ENCODE results near the gene CFAP20DC. TPM values are rescaled to one million over a fixed set of nuclear protein-coding genes. Genes with fewer than 3 reads are reported as not detected.

The CFAP20DC gene
- total RNA-seq, 4 donors from 2014 or later, result 0.17 to 0.32 (median 0.23) TPM; not detected in 1

DNA sequence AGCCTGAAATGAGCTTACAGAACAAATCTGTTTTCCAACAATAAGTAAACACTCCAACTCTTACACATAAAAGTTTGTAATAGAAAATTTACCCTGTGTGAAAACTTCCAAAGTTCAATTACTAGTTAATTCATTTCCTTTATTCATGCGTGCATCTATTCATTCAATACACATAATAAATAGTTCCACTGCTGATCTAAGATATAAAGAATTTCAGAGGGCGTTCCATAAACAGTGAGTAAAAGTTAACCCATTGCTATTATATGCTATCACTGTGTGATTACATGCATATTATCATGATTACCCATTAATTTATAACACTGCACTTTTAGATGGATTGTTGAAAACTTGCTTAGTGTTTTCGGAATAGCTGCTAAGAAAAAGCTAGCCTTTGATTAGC lies 36.2 kb upstream of the CFAP20DC start:
- no peak overlapping the region for H3K4me3 ChIP-seq
- no peak overlapping the region for H3K27ac ChIP-seq (replicated peaks in 1 of 4)
- no peak for DNase-seq (ENCODE audit: extremely low spot score)
- H3K9me3 ChIP-seq, result no peaks in the 10 kb centered on the region
- H3K4me1 ChIP-seq, result no peaks in the 10 kb centered on the region
- H3K27me3 ChIP-seq, result peaks cover 0 to 4% (median 0%) of the 10 kb centered on the region in 4 donors
- TF ChIP-seq, protein P1, sequence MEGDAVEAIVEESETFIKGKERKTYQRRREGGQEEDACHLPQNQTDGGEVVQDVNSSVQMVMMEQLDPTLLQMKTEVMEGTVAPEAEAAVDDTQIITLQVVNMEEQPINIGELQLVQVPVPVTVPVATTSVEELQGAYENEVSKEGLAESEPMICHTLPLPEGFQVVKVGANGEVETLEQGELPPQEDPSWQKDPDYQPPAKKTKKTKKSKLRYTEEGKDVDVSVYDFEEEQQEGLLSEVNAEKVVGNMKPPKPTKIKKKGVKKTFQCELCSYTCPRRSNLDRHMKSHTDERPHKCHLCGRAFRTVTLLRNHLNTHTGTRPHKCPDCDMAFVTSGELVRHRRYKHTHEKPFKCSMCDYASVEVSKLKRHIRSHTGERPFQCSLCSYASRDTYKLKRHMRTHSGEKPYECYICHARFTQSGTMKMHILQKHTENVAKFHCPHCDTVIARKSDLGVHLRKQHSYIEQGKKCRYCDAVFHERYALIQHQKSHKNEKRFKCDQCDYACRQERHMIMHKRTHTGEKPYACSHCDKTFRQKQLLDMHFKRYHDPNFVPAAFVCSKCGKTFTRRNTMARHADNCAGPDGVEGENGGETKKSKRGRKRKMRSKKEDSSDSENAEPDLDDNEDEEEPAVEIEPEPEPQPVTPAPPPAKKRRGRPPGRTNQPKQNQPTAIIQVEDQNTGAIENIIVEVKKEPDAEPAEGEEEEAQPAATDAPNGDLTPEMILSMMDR (IDR thresholded peaks at IDR 0.05), result no peak
- no peak for TF ChIP-seq POLR2AphosphoS5 (IDR thresholded peaks at IDR 0.05)
- no peak for TF ChIP-seq EP300 (IDR thresholded peaks at IDR 0.05)
- TF ChIP-seq POLR2A (IDR thresholded peaks at IDR 0.05; ENCODE audit: low read depth), result no peak
- intact Hi-C loops (cut with DNase I), result no loop called here
- WGBS, result 64% methylated on average over 3 of the region's 3 CpGs
- no peaks in the 10 kb centered on the region for H3K36me3 ChIP-seq

DNA sequence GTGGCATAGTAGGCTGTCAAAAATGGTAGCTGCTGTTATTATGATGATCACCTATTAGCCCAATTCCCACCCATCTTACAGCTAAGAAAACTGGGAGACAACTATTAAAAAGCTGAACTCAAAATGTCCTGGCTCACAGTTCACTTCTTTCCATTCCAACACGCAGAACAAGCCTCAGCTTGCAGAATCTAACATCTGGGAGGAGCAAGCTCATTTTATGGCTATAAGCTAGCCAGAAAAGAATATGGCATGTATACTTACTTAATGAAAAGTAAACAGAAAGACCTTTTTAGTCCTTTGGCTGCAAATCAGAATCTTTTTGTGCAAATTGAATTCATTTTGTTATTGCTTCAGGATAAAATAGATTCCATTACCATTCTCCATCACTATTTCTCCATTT lies 34.8 kb upstream of the CFAP20DC start:
- WGBS, result 53% methylated on average over 1 of the region's 1 CpG
- Histone ChIP-seq H3K36me3 (no peaks in the 10 kb centered on the region), H3K27ac (replicated peaks in 1 of 4) (no peak overlapping the region), H3K9me3 (no peaks in the 10 kb centered on the region), H3K27me3 (peaks cover 0 to 4% (median 0%) of the 10 kb centered on the region in 4 donors), H3K4me1 (no peaks in the 10 kb centered on the region), H3K4me3 (no peak overlapping the region)
- intact Hi-C loops (cut with DNase I), result no loop called here
- TF ChIP-seq EP300 (IDR thresholded peaks at IDR 0.05) (no peak), POLR2A (IDR thresholded peaks at IDR 0.05; ENCODE audit: low read depth) (no peak)
- TF ChIP-seq, protein P1 (IDR thresholded peaks at IDR 0.05), result no peak
- no peak for DNase-seq (ENCODE audit: extremely low spot score)

DNA sequence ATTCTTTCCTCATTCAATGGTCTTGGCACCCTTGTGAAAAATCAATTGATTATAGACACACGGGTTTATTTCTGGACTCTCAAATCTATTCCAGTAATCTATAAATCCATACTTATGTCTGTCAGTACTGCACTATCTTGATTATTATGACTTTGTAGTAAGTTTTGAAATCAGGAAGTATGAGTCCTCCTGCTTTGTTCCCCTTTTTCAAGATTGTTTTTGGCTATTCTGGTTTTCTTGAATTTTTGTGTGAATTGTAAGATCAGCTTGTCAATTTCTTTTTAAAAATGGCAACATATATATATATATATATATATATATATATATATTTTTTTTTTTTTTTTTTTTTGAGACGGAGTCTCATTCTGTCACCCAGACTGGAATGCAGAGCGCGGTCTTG lies 32.3 kb upstream of the CFAP20DC start:
- Histone ChIP-seq H3K4me3 (no peak overlapping the region), H3K36me3 (no peaks in the 10 kb centered on the region), H3K27me3 (peaks cover 0 to 4% (median 0%) of the 10 kb centered on the region in 4 donors), H3K9me3 (no peaks in the 10 kb centered on the region), H3K4me1 (no peaks in the 10 kb centered on the region), H3K27ac (replicated peaks in 1 of 4) (no peak overlapping the region)
- TF ChIP-seq POLR2A (IDR thresholded peaks at IDR 0.05; ENCODE audit: low read depth) (no peak), POLR2AphosphoS5 (IDR thresholded peaks at IDR 0.05) (no peak), EP300 (IDR thresholded peaks at IDR 0.05) (no peak)
- DNase-seq (ENCODE audit: extremely low spot score), result no peak
- intact Hi-C loops (cut with DNase I), result no loop called here
- WGBS, result 85% methylated on average over 4 of the region's 4 CpGs

GRCh38 chr3:59081071-59081470 lies 31.2 kb upstream of the CFAP20DC start:
- intact Hi-C loops (cut with DNase I), result no loop called here
- TF ChIP-seq, protein P1 (IDR thresholded peaks at IDR 0.05), result no peak
- TF ChIP-seq EP300 (IDR thresholded peaks at IDR 0.05) (no peak), POLR2AphosphoS5 (IDR thresholded peaks at IDR 0.05) (no peak), POLR2A (IDR thresholded peaks at IDR 0.05; ENCODE audit: low read depth) (no peak)

DNA sequence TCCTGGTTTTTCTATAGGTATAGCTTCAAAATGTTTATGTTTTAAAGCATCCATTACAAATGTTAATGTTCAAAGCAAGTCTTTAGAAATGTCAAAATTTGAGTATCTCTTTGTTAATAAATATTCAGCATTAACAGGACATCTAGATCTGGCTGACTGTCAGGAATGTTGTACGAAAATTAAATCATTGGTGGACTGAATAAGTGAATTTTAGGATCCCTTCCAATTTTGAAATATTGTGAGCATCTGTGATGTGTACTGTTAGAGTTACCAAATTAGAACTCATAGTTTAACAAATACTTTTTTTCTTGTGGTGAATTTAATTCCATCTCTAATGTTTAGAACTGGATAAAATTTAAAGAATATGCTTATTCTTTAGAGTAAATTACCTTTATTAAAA lies 30.1 kb upstream of the CFAP20DC start:
- Histone ChIP-seq H3K4me3 (no peak overlapping the region), H3K27me3 (peaks cover 0 to 4% (median 0%) of the 10 kb centered on the region in 4 donors), H3K4me1 (no peaks in the 10 kb centered on the region), H3K9me3 (no peaks in the 10 kb centered on the region), H3K27ac (replicated peaks in 1 of 4) (no peak overlapping the region), H3K36me3 (no peaks in the 10 kb centered on the region)
- TF ChIP-seq POLR2A (IDR thresholded peaks at IDR 0.05; ENCODE audit: low read depth) (no peak), POLR2AphosphoS5 (IDR thresholded peaks at IDR 0.05) (no peak), EP300 (IDR thresholded peaks at IDR 0.05) (no peak)
- TF ChIP-seq, protein P1 (IDR thresholded peaks at IDR 0.05), result no peak
- DNase-seq (ENCODE audit: extremely low spot score), result no peak
- 32% methylated on average over 1 of the region's 1 CpG for WGBS
- intact Hi-C loops (cut with DNase I), result no loop called here

More at GRCh38 chr3:59081071-59081470, 31.2 kb upstream of the CFAP20DC start:
- Histone ChIP-seq H3K4me3 (no peak overlapping the region), H3K36me3 (no peaks in the 10 kb centered on the region), H3K9me3 (no peaks in the 10 kb centered on the region), H3K27me3 (peaks cover 0 to 4% (median 0%) of the 10 kb centered on the region in 4 donors), H3K27ac (replicated peaks in 1 of 4) (no peak overlapping the region), H3K4me1 (no peaks in the 10 kb centered on the region)
- 98% methylated on average over 2 of the region's 2 CpGs for WGBS
- no peak for DNase-seq (ENCODE audit: extremely low spot score)

All from esophagus muscularis mucosa (tissue), 4 donors.